ENCODE results near the gene COL21A1.

Gene COL21A1

GRCh38 chr6:56214041-56214702 is 33.2 kb downstream of the COL21A1 start:
- H3K4me1 ChIP-seq (ENCODE audit: control insufficient read depth, insufficient read depth, low read length): no peaks in the 10 kb centered on the region
- H3K36me3 ChIP-seq (ENCODE audit: control insufficient read depth in 2 of 2, insufficient read depth in 1 of 2, low read length in 2 of 2): no peaks in the 10 kb centered on the region
- TF ChIP-seq ZNF426 (tag by site-specific recombination; IDR thresholded peaks at IDR 0.05) (no peak), ZNF366 (tag by site-specific recombination; conservative IDR thresholded peaks at IDR 0.05) (no peak), ZNF311 (tag by site-specific recombination; IDR thresholded peaks at IDR 0.05; ENCODE audit: borderline replicate concordance) (no peak), ZBTB21 (tag by site-specific recombination; IDR thresholded peaks at IDR 0.05) (no peak), ZNF580 (tag by site-specific recombination; IDR thresholded peaks at IDR 0.05) (no peak), ZSCAN30 (tag by site-specific recombination; IDR thresholded peaks at IDR 0.05) (no peak), ZNF785 (tag by site-specific recombination; IDR thresholded peaks at IDR 0.05) (no peak), KLF17 (tag by site-specific recombination; IDR thresholded peaks at IDR 0.05) (no peak)
- H3K9me3 ChIP-seq (ENCODE audit: control insufficient read depth, insufficient read depth, low read depth, low read length): no peaks in the 10 kb centered on the region
- CTCF ChIA-PET: interaction anchor here (0.8 kb wide), 1 partner anchor 101 kb away, joined by 3 read pairs; no protein-coding TSS in a partner anchor
- POLR2A ChIA-PET: no interaction called here
- H3K27ac ChIP-seq (ENCODE audit: extremely low read depth, low read depth, low read length): no peak overlapping the region
- no peak overlapping the region for H3K4me3 ChIP-seq (ENCODE audit: low read depth, low read length)

GRCh38 chr6:56211724-56212123 is 35.7 kb downstream of the COL21A1 start:
- POLR2A ChIA-PET: no interaction called here
- Histone ChIP-seq H3K27ac (ENCODE audit: extremely low read depth, low read depth, low read length) (no peak overlapping the region), H3K36me3 (ENCODE audit: control insufficient read depth in 2 of 2, insufficient read depth in 1 of 2, low read length in 2 of 2) (no peaks in the 10 kb centered on the region), H3K4me1 (ENCODE audit: control insufficient read depth, insufficient read depth, low read length) (no peaks in the 10 kb centered on the region), H3K4me3 (ENCODE audit: low read depth, low read length) (no peak overlapping the region), H3K9me3 (ENCODE audit: control insufficient read depth, insufficient read depth, low read depth, low read length) (no peaks in the 10 kb centered on the region)
- TF ChIP-seq ZNF140 (tag by site-specific recombination; IDR thresholded peaks at IDR 0.05) (no peak), ZBTB17 (tag by site-specific recombination; IDR thresholded peaks at IDR 0.05) (no peak), ZNF626 (tag by site-specific recombination; IDR thresholded peaks at IDR 0.05) (no peak), ZNF768 (tag by site-specific recombination; IDR thresholded peaks at IDR 0.05) (no peak), ZNF121 (tag by site-specific recombination; IDR thresholded peaks at IDR 0.05) (no peak), ZBTB49 (tag by site-specific recombination; IDR thresholded peaks at IDR 0.05; ENCODE audit: low read depth) (no peak), ZNF416 (tag by site-specific recombination; IDR thresholded peaks at IDR 0.05) (no peak), ZNF561 (tag by site-specific recombination; IDR thresholded peaks at IDR 0.05; ENCODE audit: borderline replicate concordance) (no peak), ZNF175 (tag by site-specific recombination; IDR thresholded peaks at IDR 0.05) (no peak), ZBTB10 (tag by site-specific recombination; IDR thresholded peaks at IDR 0.05) (no peak), KLF10 (tag by site-specific recombination; IDR thresholded peaks at IDR 0.05) (no peak), ZNF133 (tag by site-specific recombination; IDR thresholded peaks at IDR 0.05) (no peak), IKZF3 (tag by site-specific recombination; IDR thresholded peaks at IDR 0.05) (no peak), ZFP41 (tag by site-specific recombination; IDR thresholded peaks at IDR 0.05; ENCODE audit: borderline replicate concordance) (no peak), ZNF639 (tag by site-specific recombination; IDR thresholded peaks at IDR 0.05) (no peak), ZNF24 (tag by site-specific recombination; IDR thresholded peaks at IDR 0.05) (no peak), ZNF514 (tag by site-specific recombination; IDR thresholded peaks at IDR 0.05) (no peak), ZFP3 (tag by site-specific recombination; IDR thresholded peaks at IDR 0.05; ENCODE audit: low read depth) (no peak), PRDM1 (tag by site-specific recombination; IDR thresholded peaks at IDR 0.05) (no peak), ZNF473 (tag by site-specific recombination; IDR thresholded peaks at IDR 0.05) (no peak)
- CTCF ChIA-PET: no interaction called here

All from HEK293 (cell line).